LNCaP clone FGC (cell line): ENCODE measurements around the gene SRPK2.

Experiments
- DNase-seq: peaks from one replicate; pipeline ENCODE4 v3.0.0-alpha.2; 2011; ENCODE audit warnings: low read depth
- H3K4me3 ChIP-seq: 2 replicates; pipeline ENCODE4 v1.5.1; 2011; ENCODE audit warnings: mild to moderate bottlenecking, low read depth, low read length, control low read depth
- TF ChIP-seq, protein P1 (sequence below): IDR thresholded peaks from 2 replicates; pipeline ENCODE4 v1.5.1; 2012; ENCODE audit warnings: mild to moderate bottlenecking; ENCODE audit not compliant: control insufficient read depth, insufficient read depth; ENCODE audit errors: extremely low read depth

Gene SRPK2

DNA sequence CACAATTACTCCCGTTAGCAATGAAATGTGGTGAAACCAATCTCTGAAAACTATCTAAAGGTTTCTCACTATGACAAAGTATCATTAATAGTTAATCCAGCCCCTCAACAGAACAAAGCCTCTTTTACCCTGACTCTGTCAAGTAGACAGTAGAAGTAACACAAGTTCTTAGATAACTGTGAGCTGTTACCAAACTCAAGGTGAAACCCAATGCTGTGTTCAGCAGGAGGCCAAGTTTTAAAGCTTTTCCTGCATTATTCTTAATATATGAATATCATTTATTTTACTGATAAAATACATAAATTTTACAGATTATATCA lies 109.1 kb downstream of the SRPK2 start:
- TF ChIP-seq, protein P1, sequence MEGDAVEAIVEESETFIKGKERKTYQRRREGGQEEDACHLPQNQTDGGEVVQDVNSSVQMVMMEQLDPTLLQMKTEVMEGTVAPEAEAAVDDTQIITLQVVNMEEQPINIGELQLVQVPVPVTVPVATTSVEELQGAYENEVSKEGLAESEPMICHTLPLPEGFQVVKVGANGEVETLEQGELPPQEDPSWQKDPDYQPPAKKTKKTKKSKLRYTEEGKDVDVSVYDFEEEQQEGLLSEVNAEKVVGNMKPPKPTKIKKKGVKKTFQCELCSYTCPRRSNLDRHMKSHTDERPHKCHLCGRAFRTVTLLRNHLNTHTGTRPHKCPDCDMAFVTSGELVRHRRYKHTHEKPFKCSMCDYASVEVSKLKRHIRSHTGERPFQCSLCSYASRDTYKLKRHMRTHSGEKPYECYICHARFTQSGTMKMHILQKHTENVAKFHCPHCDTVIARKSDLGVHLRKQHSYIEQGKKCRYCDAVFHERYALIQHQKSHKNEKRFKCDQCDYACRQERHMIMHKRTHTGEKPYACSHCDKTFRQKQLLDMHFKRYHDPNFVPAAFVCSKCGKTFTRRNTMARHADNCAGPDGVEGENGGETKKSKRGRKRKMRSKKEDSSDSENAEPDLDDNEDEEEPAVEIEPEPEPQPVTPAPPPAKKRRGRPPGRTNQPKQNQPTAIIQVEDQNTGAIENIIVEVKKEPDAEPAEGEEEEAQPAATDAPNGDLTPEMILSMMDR, result no peak
- no peak for DNase-seq
- H3K4me3 ChIP-seq, result no peak overlapping the region

DNA sequence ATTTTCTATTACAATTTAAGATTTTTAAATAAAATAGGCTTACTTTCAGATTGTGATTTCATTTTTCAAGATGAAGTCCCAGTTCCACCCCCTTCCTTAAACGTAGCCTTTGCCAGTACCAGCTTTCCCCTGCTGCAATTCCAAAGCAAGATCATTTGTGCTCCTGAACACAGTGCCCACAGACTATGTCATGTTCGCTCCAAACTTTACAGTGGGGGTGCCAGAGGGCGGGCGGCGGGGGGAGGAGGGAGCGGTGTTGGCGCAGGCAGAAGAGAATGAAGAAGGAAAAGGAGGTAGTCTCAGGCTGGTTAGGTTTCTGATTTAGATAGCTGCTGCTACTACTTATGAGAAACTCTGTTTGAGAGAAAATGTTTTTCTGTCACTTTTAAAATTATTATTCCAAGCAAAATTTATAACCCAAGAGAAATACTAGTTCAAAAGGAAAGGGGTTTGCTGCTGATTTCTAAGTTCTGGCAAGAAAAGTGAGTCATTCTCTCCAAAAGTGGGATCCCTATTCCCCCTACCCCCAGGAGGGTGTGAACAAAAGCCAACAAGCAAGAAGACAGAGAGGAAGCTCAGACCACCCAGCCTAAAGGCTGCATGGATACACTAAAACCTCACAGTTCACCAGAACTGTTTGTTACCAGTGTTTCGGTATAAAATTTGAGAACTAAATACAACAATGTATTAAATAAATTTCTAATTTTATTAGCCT lies 109.6 kb downstream of the SRPK2 start:
- TF ChIP-seq, protein P1, result no peak
- no peak for DNase-seq

DNA sequence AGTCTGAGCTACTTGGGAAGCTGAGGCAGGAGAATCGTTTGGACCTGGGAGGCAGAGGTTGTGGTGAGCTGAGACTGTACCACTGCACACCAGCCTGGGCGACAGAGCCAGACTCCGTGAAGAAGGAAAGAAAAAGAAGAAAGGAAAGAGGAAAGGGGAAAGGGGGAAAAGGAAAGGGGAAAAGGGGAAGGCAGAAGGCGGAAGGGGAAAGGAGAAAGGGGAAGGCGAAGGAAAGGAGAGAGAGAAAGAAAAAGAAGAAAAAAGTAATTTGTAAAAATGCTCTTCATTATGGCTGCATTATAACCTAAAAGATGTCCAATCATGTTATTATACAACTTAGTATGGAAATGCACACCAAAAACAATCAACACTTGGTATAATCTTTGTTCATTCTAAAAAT lies 110.2 kb downstream of the SRPK2 start:
- H3K4me3 ChIP-seq, result no peak overlapping the region
- TF ChIP-seq, protein P1, result no peak
- DNase-seq, result no peak

More for the DNA sequence above, 109.6 kb downstream of the SRPK2 start:
- H3K4me3 ChIP-seq, result no peak overlapping the region

DNA sequence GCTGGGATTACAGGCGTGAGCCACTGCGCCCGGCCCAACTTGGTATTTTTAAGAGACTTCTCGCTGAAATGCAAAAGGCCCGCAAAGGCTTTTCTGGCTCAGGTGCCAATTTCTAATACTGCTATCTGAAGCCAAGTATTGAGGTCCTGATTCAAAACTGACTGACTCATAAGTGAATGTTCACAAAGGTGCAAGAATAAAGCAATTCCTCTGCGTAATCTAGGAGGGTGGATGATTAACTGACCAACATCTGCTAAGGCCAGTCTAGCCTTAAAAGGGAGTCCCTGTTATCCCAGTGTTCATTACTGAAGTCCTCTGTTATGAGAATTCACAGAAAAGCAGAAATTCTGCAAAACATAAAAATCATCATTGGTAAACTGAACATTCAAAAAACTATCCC lies 111.4 kb downstream of the SRPK2 start:
- H3K4me3 ChIP-seq, result no peak overlapping the region
- TF ChIP-seq, protein P1, result no peak
- no peak for DNase-seq

DNA sequence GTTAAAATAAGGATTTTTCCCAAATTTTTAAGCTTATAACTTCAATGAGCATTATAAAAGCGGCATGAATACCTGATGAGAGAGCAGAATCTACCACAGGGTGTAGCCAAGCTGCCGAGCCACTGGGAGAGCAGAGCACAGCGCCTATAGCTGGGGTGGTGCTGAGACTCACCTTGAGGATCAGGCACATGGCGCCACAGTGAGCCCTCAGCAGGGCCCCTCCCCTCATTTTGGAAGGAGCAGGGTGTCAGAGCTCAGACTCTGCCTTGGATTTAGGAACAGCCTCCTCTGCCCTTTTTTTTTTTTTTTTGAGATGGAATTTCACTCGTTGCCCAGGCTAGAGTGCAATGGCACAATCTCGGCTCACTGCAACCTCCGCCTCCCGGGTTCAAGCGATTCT lies 118.6 kb downstream of the SRPK2 start:
- TF ChIP-seq, protein P1, result no peak
- no peak for DNase-seq
- no peak overlapping the region for H3K4me3 ChIP-seq

DNA sequence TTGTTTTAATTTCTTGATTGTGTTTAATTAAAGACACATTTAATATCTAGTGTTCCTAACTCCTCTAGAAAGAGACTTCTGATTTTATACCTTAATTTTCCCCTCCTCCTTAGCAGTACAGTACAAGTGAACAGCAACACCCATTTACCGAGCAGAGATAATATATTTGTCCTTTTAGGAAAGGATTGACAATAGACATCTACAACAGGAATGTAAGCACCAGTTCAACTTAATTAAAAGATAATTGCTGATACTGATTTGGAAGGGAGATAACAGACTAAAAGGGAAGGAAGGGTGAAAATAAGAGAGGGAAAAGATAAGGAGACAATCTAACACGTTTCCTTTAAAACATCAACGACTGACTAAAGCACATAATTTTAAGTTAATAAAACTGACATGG lies 119.3 kb downstream of the SRPK2 start:
- TF ChIP-seq, protein P1, result no peak
- no peak for DNase-seq
- peak overlapping the region; percentile 45 for H3K4me3 ChIP-seq
